Measurements from ENCODE around the gene IGF1. TPM values are rescaled to one million over a fixed set of nuclear protein-coding genes. Genes with fewer than 3 reads are reported as not detected.

Gene IGF1
- total RNA-seq, 4 donors from 2014 or later, result 50.0 to 262 (median 78.1) TPM

GRCh38 chr12:102408487-102409297 lies 71.7 kb downstream of the IGF1 start:
- TF ChIP-seq, protein P1, sequence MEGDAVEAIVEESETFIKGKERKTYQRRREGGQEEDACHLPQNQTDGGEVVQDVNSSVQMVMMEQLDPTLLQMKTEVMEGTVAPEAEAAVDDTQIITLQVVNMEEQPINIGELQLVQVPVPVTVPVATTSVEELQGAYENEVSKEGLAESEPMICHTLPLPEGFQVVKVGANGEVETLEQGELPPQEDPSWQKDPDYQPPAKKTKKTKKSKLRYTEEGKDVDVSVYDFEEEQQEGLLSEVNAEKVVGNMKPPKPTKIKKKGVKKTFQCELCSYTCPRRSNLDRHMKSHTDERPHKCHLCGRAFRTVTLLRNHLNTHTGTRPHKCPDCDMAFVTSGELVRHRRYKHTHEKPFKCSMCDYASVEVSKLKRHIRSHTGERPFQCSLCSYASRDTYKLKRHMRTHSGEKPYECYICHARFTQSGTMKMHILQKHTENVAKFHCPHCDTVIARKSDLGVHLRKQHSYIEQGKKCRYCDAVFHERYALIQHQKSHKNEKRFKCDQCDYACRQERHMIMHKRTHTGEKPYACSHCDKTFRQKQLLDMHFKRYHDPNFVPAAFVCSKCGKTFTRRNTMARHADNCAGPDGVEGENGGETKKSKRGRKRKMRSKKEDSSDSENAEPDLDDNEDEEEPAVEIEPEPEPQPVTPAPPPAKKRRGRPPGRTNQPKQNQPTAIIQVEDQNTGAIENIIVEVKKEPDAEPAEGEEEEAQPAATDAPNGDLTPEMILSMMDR (IDR thresholded peaks at IDR 0.05), result no peak
- no peak for TF ChIP-seq POLR2A (IDR thresholded peaks at IDR 0.05)
- no peak for TF ChIP-seq EP300 (IDR thresholded peaks at IDR 0.05)
- Histone ChIP-seq H3K4me1 (peaks cover 0 to 5% (median 0%) of the 10 kb centered on the region in 4 donors), H3K27me3 (no peaks in the 10 kb centered on the region), H3K27ac (no peak overlapping the region), H3K9me3 (no peaks in the 10 kb centered on the region), H3K36me3 (no peaks in the 10 kb centered on the region), H3K4me3 (no peak overlapping the region)
- 68 to 75% methylated on average over 4 of the region's 4 CpGs for WGBS, 2 donors
- DNase-seq (ENCODE audit: low spot score in 2 of 2), result no peak

GRCh38 chr12:102407776-102408486 lies 72.4 kb downstream of the IGF1 start:
- no peak for DNase-seq (ENCODE audit: low spot score in 2 of 2)
- H3K9me3 ChIP-seq, result no peaks in the 10 kb centered on the region
- no peak for TF ChIP-seq POLR2A (IDR thresholded peaks at IDR 0.05)
- no peak for TF ChIP-seq EP300 (IDR thresholded peaks at IDR 0.05)
- TF ChIP-seq, protein P1 (IDR thresholded peaks at IDR 0.05), result no peak
- WGBS, 2 donors, result 71 to 83% methylated on average over 3 of the region's 3 CpGs
- H3K36me3 ChIP-seq, result no peaks in the 10 kb centered on the region
- H3K27me3 ChIP-seq, result no peaks in the 10 kb centered on the region
- no peak overlapping the region for H3K4me3 ChIP-seq
- H3K4me1 ChIP-seq, result peaks cover 0 to 5% (median 0%) of the 10 kb centered on the region in 4 donors
- H3K27ac ChIP-seq, result no peak overlapping the region

- 34 to 37% methylated on average over 7 of the region's 7 CpGs for WGBS, 2 donors
- TF ChIP-seq EP300 (IDR thresholded peaks at IDR 0.05) (peak in 1 of 2 donors; percentile 37), POLR2A (IDR thresholded peaks at IDR 0.05) (no peak)
- no peaks in the 10 kb centered on the region for H3K36me3 ChIP-seq
- no peaks in the 10 kb centered on the region for H3K27me3 ChIP-seq
- H3K27ac ChIP-seq, result no peak overlapping the region
- no peak overlapping the region for H3K4me3 ChIP-seq
- H3K9me3 ChIP-seq, result no peaks in the 10 kb centered on the region
- peak in 1 of 2 donors; percentile 42 for DNase-seq (ENCODE audit: low spot score in 2 of 2)
- H3K4me1 ChIP-seq, result peaks cover 0 to 5% (median 0%) of the 10 kb centered on the region in 4 donors
Observed at GRCh38 chr12:102406033-102406584, 74.3 kb downstream of the IGF1 start.

DNA sequence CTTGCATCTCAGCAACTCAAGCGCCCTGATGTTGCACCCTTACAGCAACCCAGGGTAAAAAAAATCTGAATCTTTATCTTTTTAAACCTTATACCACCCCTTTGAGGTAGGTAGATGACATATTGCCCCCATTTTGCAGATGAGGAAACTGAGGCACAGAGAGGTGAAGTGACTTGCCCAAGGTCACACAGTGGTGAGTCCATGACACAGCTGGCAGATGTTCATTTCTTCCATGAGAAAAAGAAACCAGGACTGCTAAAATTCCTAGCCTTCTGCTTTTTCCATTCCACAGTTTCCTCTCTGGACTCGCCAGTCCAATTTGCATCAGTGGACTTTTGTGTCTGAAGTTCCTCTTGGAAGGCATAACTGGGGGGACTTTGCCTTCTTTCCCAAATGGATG lies 79.3 kb downstream of the IGF1 start:
- TF ChIP-seq POLR2A (IDR thresholded peaks at IDR 0.05), result no peak
- no peak for TF ChIP-seq EP300 (IDR thresholded peaks at IDR 0.05)
- TF ChIP-seq, protein P1 (IDR thresholded peaks at IDR 0.05), result no peak
- WGBS, 2 donors, result 77 to 86% methylated on average over 2 of the region's 2 CpGs
- no peaks in the 10 kb centered on the region for H3K4me1 ChIP-seq

GRCh38 chr12:102399653-102400052 lies 80.7 kb downstream of the IGF1 start:
- H3K4me1 ChIP-seq, result no peaks in the 10 kb centered on the region
- 82 to 84% methylated on average over 1 of the region's 1 CpG for WGBS, 2 donors
- TF ChIP-seq POLR2A (IDR thresholded peaks at IDR 0.05), result no peak

More for the DNA sequence above, 79.3 kb downstream of the IGF1 start:
- H3K4me3 ChIP-seq, result no peak overlapping the region
- DNase-seq (ENCODE audit: low spot score in 2 of 2), result no peak
- H3K27me3 ChIP-seq, result no peaks in the 10 kb centered on the region
- no peaks in the 10 kb centered on the region for H3K36me3 ChIP-seq
- H3K27ac ChIP-seq, result no peak overlapping the region
- H3K9me3 ChIP-seq, result no peaks in the 10 kb centered on the region

DNA sequence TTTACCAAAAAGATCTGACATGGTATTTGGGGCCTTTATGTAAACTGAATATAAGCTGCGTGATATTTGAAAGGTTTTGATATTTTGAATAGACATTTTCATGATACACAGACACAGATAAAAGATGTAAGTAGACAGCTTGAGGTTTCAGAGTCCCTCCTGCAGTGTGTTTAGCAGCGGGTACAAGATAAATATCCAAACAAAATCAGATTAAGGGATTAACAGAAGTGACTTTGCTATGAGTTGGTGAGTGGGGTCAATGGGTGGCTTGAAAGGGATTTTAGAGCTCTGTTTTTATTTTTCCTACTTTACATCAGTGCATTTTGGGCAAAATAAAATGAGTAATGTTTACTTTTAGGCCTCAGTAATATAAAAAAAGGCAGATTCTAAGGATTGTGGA lies 84.1 kb downstream of the IGF1 start:
- Histone ChIP-seq H3K4me1 (no peaks in the 10 kb centered on the region), H3K27ac (no peak overlapping the region), H3K9me3 (no peaks in the 10 kb centered on the region), H3K4me3 (no peak overlapping the region), H3K36me3 (no peaks in the 10 kb centered on the region), H3K27me3 (no peaks in the 10 kb centered on the region)
- DNase-seq (ENCODE audit: low spot score in 2 of 2), result no peak
- TF ChIP-seq POLR2A (IDR thresholded peaks at IDR 0.05) (no peak), EP300 (IDR thresholded peaks at IDR 0.05) (no peak)
- TF ChIP-seq, protein P1 (IDR thresholded peaks at IDR 0.05), result no peak
- WGBS, 2 donors, result 90 to 96% methylated on average over 2 of the region's 2 CpGs

More at GRCh38 chr12:102399653-102400052, 80.7 kb downstream of the IGF1 start:
- Histone ChIP-seq H3K27me3 (no peaks in the 10 kb centered on the region), H3K27ac (no peak overlapping the region), H3K4me3 (no peak overlapping the region), H3K36me3 (no peaks in the 10 kb centered on the region), H3K9me3 (no peaks in the 10 kb centered on the region)
- no peak for DNase-seq (ENCODE audit: low spot score in 2 of 2)

Measured in tibial nerve (tissue), 4 donors.